GM12892 (cell line): ENCODE data around the gene COTL1.

Experiments used
- POLR2A ChIP-seq: IDR thresholded peaks from 2 replicates; pipeline ENCODE4 v1.6.1; 2011; ENCODE audit warnings: low read depth, low read length, control low read depth
- POLR2AphosphoS5 ChIP-seq: IDR thresholded peaks from 2 replicates; pipeline ENCODE4 v1.6.1; 2011; ENCODE audit warnings: low read depth, low read length, control low read depth

GRCh38 chr16:84552135-84552534 lies 65.7 kb downstream of the COTL1 start:
- TF ChIP-seq POLR2A, result no peak
- no peak for TF ChIP-seq POLR2AphosphoS5
